H1 (cell line): ENCODE measurements around the gene ZDHHC22. TPM values are rescaled to one million over a fixed set of nuclear protein-coding genes. Genes with fewer than 3 reads are reported as not detected.

Experiments used
- CTCF ChIA-PET: fragments of 300-600 bp; sonication (Branson Sonifier 250); formaldehyde crosslinking; loops from one replicate; lab custom pipeline; 2021; ENCODE audit not compliant: partially characterized antibody; lab: Charles Lee
- POLR2A ChIA-PET: fragments of 300-600 bp; sonication (Branson Sonifier 250); formaldehyde crosslinking; loops from one replicate; lab custom pipeline; 2021; ENCODE audit warnings: inconsistent platforms; ENCODE audit not compliant: partially characterized antibody; lab: Charles Lee
- DNase-seq, 2 experiments: peaks; one replicate each; pipeline versions ENCODE4 v3.0.0 to v3.0.0-alpha.2; 2010 to 2022; ENCODE audit warnings: low spot score in 2 of 2, low read depth in 1 of 2, mixed read lengths in 1 of 2
- FAIRE-seq: peaks from 2 replicates; lab custom pipeline; 2011; peaks lifted over from hg19 to GRCh38; lab: Jason Lieb, UNC
- H2AFZ ChIP-seq: 2 replicates; pipeline ENCODE4 v1.8.1; 2012; ENCODE audit warnings: low read length, inconsistent platforms
- H2AK5ac ChIP-seq: 2 replicates; pipeline ENCODE4 v1.6.1; 2013; ENCODE audit warnings: low read depth, low read length
- H2BK120ac ChIP-seq: replicated peaks from 2 replicates; pipeline ENCODE3; 2013; ENCODE audit warnings: low read depth, low read length, inconsistent platforms
- H2BK12ac ChIP-seq: 2 replicates; pipeline ENCODE4 v1.6.1; 2013; ENCODE audit warnings: low read depth, low read length
- H2BK15ac ChIP-seq: 2 replicates; pipeline ENCODE4 v1.6.1; 2013; ENCODE audit warnings: low read length
- H2BK20ac ChIP-seq: 2 replicates; pipeline ENCODE4 v1.6.1; 2013; ENCODE audit warnings: low read length
- H2BK5ac ChIP-seq: 2 replicates; pipeline ENCODE4 v1.6.1; 2013; ENCODE audit warnings: low read depth, low read length
- H3K14ac ChIP-seq: 2 replicates; pipeline ENCODE4 v1.6.1; 2013; ENCODE audit warnings: inconsistent platforms; ENCODE audit not compliant: insufficient read length
- H3K18ac ChIP-seq: 2 replicates; pipeline ENCODE4 v1.6.1; 2013; ENCODE audit warnings: low read length; ENCODE audit errors: extremely low read depth
- H3K23ac ChIP-seq: 2 replicates; pipeline ENCODE4 v1.6.1; 2013; ENCODE audit warnings: inconsistent platforms; ENCODE audit not compliant: insufficient read length
- H3K23me2 ChIP-seq: 2 replicates; pipeline ENCODE4 v1.6.1; 2013; ENCODE audit warnings: low read depth, low read length
- H3K27ac ChIP-seq: 2 replicates; pipeline ENCODE4 v1.6.1; 2011; ENCODE audit warnings: low read depth, low read length, inconsistent platforms
- H3K27me3 ChIP-seq, 4 experiments: replicated peaks in 1 of 4; 1 replicate in 1 of 4; 2 replicates in 3 of 4; pipeline versions ENCODE4 v1.6.1 to v1.8.1; 2011 to 2013; ENCODE audit warnings: low read length in 3 of 4, mild to moderate bottlenecking in 3 of 4, inconsistent platforms in 2 of 4, mixed read lengths in 2 of 4, moderate library complexity in 1 of 4; ENCODE audit not compliant: control insufficient read depth in 3 of 4, insufficient read depth in 3 of 4; ENCODE audit errors: extremely low read depth in 1 of 4
- H3K36me3 ChIP-seq, 4 experiments: 2 replicates each; pipeline versions ENCODE4 v1.6.1 to v1.8.1; 2011 to 2013; ENCODE audit warnings: mild to moderate bottlenecking in 4 of 4, low read length in 3 of 4, moderate library complexity in 2 of 4, control low read depth in 1 of 4, inconsistent platforms in 1 of 4; ENCODE audit not compliant: insufficient read depth in 4 of 4, control insufficient read depth in 2 of 4
- H3K4ac ChIP-seq: replicated peaks from 2 replicates; pipeline ENCODE3; 2013; ENCODE audit warnings: low read length, low read depth, mixed read lengths, inconsistent platforms; ENCODE audit not compliant: insufficient read length
- H3K4me1 ChIP-seq, 4 experiments: replicated peaks in 1 of 4; 1 replicate in 1 of 4; 2 replicates in 3 of 4; pipeline versions ENCODE4 v1.6.1 to v1.8.1; 2011 to 2013; ENCODE audit warnings: low read length in 3 of 4, inconsistent platforms in 2 of 4, mixed read lengths in 1 of 4; ENCODE audit not compliant: insufficient read depth in 4 of 4, control insufficient read depth in 3 of 4
- H3K4me2 ChIP-seq, 2 experiments: 2 replicates each; pipeline versions ENCODE4 v1.6.1 to v1.8.1; 2011 to 2013; ENCODE audit warnings: low read depth in 2 of 2, low read length in 2 of 2, control low read depth in 1 of 2, inconsistent platforms in 1 of 2, mild to moderate bottlenecking in 1 of 2; ENCODE audit not compliant: insufficient read depth in 1 of 2
- H3K4me3 ChIP-seq, 4 experiments: fragments of 200-600, 300-600 bp in 1 of 4; sonication (generic), shearing (Covaris generic), sonication (Bioruptor Twin) in 1 of 4; 2 replicates each; pipeline versions ENCODE4 v1.5.1 to v1.8.1; 2011 to 2016; ENCODE audit warnings: low read length in 4 of 4, low read depth in 3 of 4, control low read depth in 2 of 4, inconsistent platforms in 2 of 4, mild to moderate bottlenecking in 2 of 4, mixed read lengths in 1 of 4, moderate library complexity in 1 of 4; ENCODE audit not compliant: insufficient read depth in 2 of 4; ENCODE audit errors: extremely low read depth in 1 of 4
- H3K56ac ChIP-seq: replicated peaks from 2 replicates; pipeline ENCODE3; 2013; ENCODE audit warnings: low read depth, mild to moderate bottlenecking, mixed read lengths, low read length, inconsistent platforms; ENCODE audit not compliant: insufficient read length
- H3K79me1 ChIP-seq: 2 replicates; pipeline ENCODE4 v1.6.1; 2013; ENCODE audit warnings: low read depth, low read length, control low read depth
- H3K79me2 ChIP-seq, 2 experiments: 2 replicates each; pipeline versions ENCODE4 v1.6.1 to v1.8.1; 2012 to 2013; ENCODE audit warnings: low read length in 2 of 2, mild to moderate bottlenecking in 2 of 2, inconsistent platforms in 1 of 2; ENCODE audit not compliant: insufficient read depth in 2 of 2, control insufficient read depth in 1 of 2
- H3K9ac ChIP-seq, 4 experiments: replicated peaks in 1 of 4; 1 replicate in 1 of 4; 2 replicates in 3 of 4; pipeline versions ENCODE4 v1.6.1 to v1.8.1; 2011 to 2013; ENCODE audit warnings: low read depth in 3 of 4, low read length in 3 of 4, control low read depth in 2 of 4, mild to moderate bottlenecking in 2 of 4, moderate library complexity in 2 of 4, inconsistent platforms in 1 of 4; ENCODE audit errors: extremely low read depth in 1 of 4
- H3K9me3 ChIP-seq, 2 experiments: 2 replicates each; pipeline versions ENCODE4 v1.6.1 to v1.8.1; 2012 to 2013; ENCODE audit warnings: mild to moderate bottlenecking in 2 of 2, moderate library complexity in 2 of 2, control low read depth in 1 of 2, inconsistent platforms in 1 of 2, low read depth in 1 of 2, low read length in 1 of 2, mixed read lengths in 1 of 2; ENCODE audit not compliant: insufficient read depth in 2 of 2
- H4K20me1 ChIP-seq, 2 experiments: replicated peaks in 1 of 2; 2 replicates each; pipeline versions ENCODE3 to v1.8.1; 2011 to 2013; ENCODE audit warnings: inconsistent platforms in 2 of 2, low read length in 2 of 2, mild to moderate bottlenecking in 1 of 2; ENCODE audit not compliant: insufficient read depth in 2 of 2, control insufficient read depth in 1 of 2
- H4K5ac ChIP-seq: 2 replicates; pipeline ENCODE4 v1.6.1; 2013; ENCODE audit warnings: low read length, low read depth, mixed read lengths, inconsistent platforms; ENCODE audit not compliant: insufficient read length
- H4K8ac ChIP-seq: 2 replicates; pipeline ENCODE4 v1.8.0; 2013; ENCODE audit warnings: mild to moderate bottlenecking, moderate library complexity, low read length, inconsistent platforms; ENCODE audit not compliant: insufficient read depth; ENCODE audit errors: extremely low read depth
- H4K91ac ChIP-seq: replicated peaks from 2 replicates; pipeline ENCODE3; 2013; ENCODE audit warnings: low read length, mixed read lengths, inconsistent platforms; ENCODE audit not compliant: insufficient read length
- CHD1 ChIP-seq: IDR thresholded peaks from 2 replicates; pipeline ENCODE4 v1.6.1; 2012; ENCODE audit warnings: low read depth, low read length, improper control_type of control experiment
- CTBP2 ChIP-seq: IDR thresholded peaks from 2 replicates; pipeline ENCODE4 v1.7.0; 2011; ENCODE audit warnings: borderline replicate concordance, mild to moderate bottlenecking, moderate library complexity, mixed read lengths, low read length; ENCODE audit not compliant: insufficient read depth, insufficient read length
- EP300 ChIP-seq, 2 experiments: IDR thresholded peaks; 1 replicate in 1 of 2; 2 replicates in 1 of 2; pipeline ENCODE4 v1.6.1; 2011 to 2012; ENCODE audit warnings: low read depth in 2 of 2, low read length in 2 of 2, mild to moderate bottlenecking in 2 of 2, borderline replicate concordance in 1 of 2, inconsistent platforms in 1 of 2, moderate library complexity in 1 of 2
- FOSL1 ChIP-seq: IDR thresholded peaks from 2 replicates; pipeline ENCODE4 v1.6.1; 2011; ENCODE audit warnings: mild to moderate bottlenecking, low read depth, low read length, moderate library complexity; ENCODE audit not compliant: insufficient read depth
- NRF1 ChIP-seq: IDR thresholded peaks from 2 replicates; pipeline ENCODE4 v1.6.1; 2011; ENCODE audit warnings: mild to moderate bottlenecking, low read depth, low read length, improper control_type of control experiment
- POU5F1 ChIP-seq: IDR thresholded peaks from 2 replicates; pipeline ENCODE4 v1.6.1; 2011; ENCODE audit warnings: low read depth, mild to moderate bottlenecking, low read length, moderate library complexity
- SIRT6 ChIP-seq: IDR thresholded peaks from one replicate; pipeline ENCODE4 v1.7.1; 2012; ENCODE audit warnings: low read length, inconsistent platforms
- SP4 ChIP-seq: IDR thresholded peaks from 2 replicates; pipeline ENCODE4 v1.6.1; 2012; ENCODE audit warnings: low read length, inconsistent platforms
- TBP ChIP-seq: IDR thresholded peaks from 2 replicates; pipeline ENCODE4 v1.6.1; 2011; ENCODE audit warnings: low read depth, low read length, improper control_type of control experiment
- TCF12 ChIP-seq: IDR thresholded peaks from 2 replicates; pipeline ENCODE4 v1.6.1; 2011; ENCODE audit warnings: low read depth, mild to moderate bottlenecking, low read length
- WGBS, 2 experiments: shearing (Covaris generic) in 1 of 2; methylation state at CpG; one replicate each; pipeline versions ENCODE4 v1.1.6 to v1.1.7; 2013 to 2015; ENCODE audit warnings: low lambda C conversion rate in 2 of 2, mixed read lengths in 2 of 2, inconsistent platforms in 1 of 2, low coverage in 1 of 2, missing lambda C conversion rate in 1 of 2; ENCODE audit not compliant: insufficient replicate concordance in 2 of 2, insufficient coverage in 1 of 2, insufficient read length in 1 of 2; ENCODE audit errors: extremely low coverage in 1 of 2, missing lambda C conversion rate in 1 of 2; 5-methylcytosine and 5-hydroxymethylcytosine counted together
- polyA plus RNA-seq, 7 experiments: library from polyadenylated mRNA; depleted of rRNA in 3 of 7; stranded (reverse) in 5 of 7; unstranded in 2 of 7; fragments of >200 nt in 5 of 7; fragments of 200-250 nt in 2 of 7; gene quantifications; 1 replicate in 5 of 7; 2 replicates in 1 of 7; 4 replicates in 1 of 7; pipeline versions ENCODE4 v1.2.1 to v1.2.3, GENCODE V29; 2011 to 2013; ENCODE audit warnings: missing spikeins in 2 of 7, mixed read lengths in 2 of 7
- total RNA-seq: library from RNA; stranded (reverse); fragmentation: NEBNext Ultra II Directional; extraction: Animal tissue kit (Norgen Biotek cat#: 25700); gene quantifications from 2 replicates; pipeline ENCODE4 v1.2.1, GENCODE V29; 2021

The ZDHHC22 gene
- total and polyA plus RNA-seq, 2 of the 8 experiments (the other 6 are each of a cell fraction or from before 2014, with no cell fraction given): 23.8 to 55.2 TPM

GRCh38 chr14:77104393-77104792 is 37.2 kb downstream of the ZDHHC22 start:
- peaks cover 2 to 19% (median 11%) of the 10 kb centered on the region in 4 experiments; a peak in 6 of 7 replicates for H3K4me1 ChIP-seq
- no peaks in the 10 kb centered on the region for H4K20me1 ChIP-seq
- no peak for DNase-seq
- CTCF ChIA-PET: interaction anchor here (0.9 to 56.8 kb wide), 9 partner anchors 10 to 231 kb away, joined by 3 to 1490 read pairs (median 3); partner anchors contain the start of gene ZDHHC22
- H3K79me1 ChIP-seq: peaks cover 4% of the 10 kb centered on the region; the same call in 1 of the 2 replicates
- no peaks in the 10 kb centered on the region for H3K9me3 ChIP-seq
- H2BK5ac ChIP-seq: no peak overlapping the region
- no peak overlapping the region; the same call in 1 of the 2 replicates for H2AK5ac ChIP-seq
- no peak overlapping the region for H3K23ac ChIP-seq
- WGBS, 2 experiments: 89% methylated on average over 3 of the region's 3 CpGs; no CpG with 5 or more reads in 1 of the 2 experiments
- H3K27ac ChIP-seq: peak overlapping the region; percentile 5; the same call in 1 of the 2 replicates
- no peak overlapping the region for H2BK15ac ChIP-seq
- peak overlapping the region; percentile 26; the same call in 1 of the 2 replicates for H3K18ac ChIP-seq
- POLR2A ChIA-PET: interaction anchor here (1.1 to 8.3 kb wide), 4 partner anchors 7 to 24 kb away, joined by 3 to 49 read pairs (median 10); no protein-coding TSS in a partner anchor
- no peak overlapping the region for H2AFZ ChIP-seq
- H4K8ac ChIP-seq: no peak overlapping the region
- FAIRE-seq: no peak
- no peaks in the 10 kb centered on the region for H3K27me3 ChIP-seq
- TF ChIP-seq TBP: no peak
- no peak for TF ChIP-seq EP300 (IDR thresholded peaks at IDR 0.05; ENCODE audit: borderline replicate concordance in 1 of 2, low read depth in 2 of 2, low read length in 2 of 2)
- TF ChIP-seq FOSL1: no peak
- no peak for TF ChIP-seq TCF12
- TF ChIP-seq NRF1: no peak
- no peak for TF ChIP-seq SIRT6
- TF ChIP-seq CHD1: no peak
- TF ChIP-seq POU5F1: no peak
- TF ChIP-seq SP4: no peak
- TF ChIP-seq CTBP2: no peak
- no peak overlapping the region for H4K5ac ChIP-seq
- no peak overlapping the region for H2BK12ac ChIP-seq
- no peak overlapping the region for H3K56ac ChIP-seq
- no peak overlapping the region for H2BK20ac ChIP-seq
- no peak overlapping the region for H2BK120ac ChIP-seq
- H4K91ac ChIP-seq: no peak overlapping the region
- H3K4me3 ChIP-seq: peak overlapping the region in 1 of 4 experiments; percentile 44; a peak in 1 of 8 replicates
- peak overlapping the region; percentile 51 to 62; a peak in 1 of 4 replicates for H3K4me2 ChIP-seq
- no peak overlapping the region for H3K4ac ChIP-seq
- peaks cover 0 to 21% (median 7%) of the 10 kb centered on the region in 4 experiments; a peak in 4 of 8 replicates for H3K36me3 ChIP-seq
- H3K14ac ChIP-seq: no peak overlapping the region
- no peak overlapping the region for H3K9ac ChIP-seq
- peaks cover 0 to 85% of the 10 kb centered on the region in 2 experiments; a peak in 2 of 4 replicates for H3K79me2 ChIP-seq
- H3K23me2 ChIP-seq: no peaks in the 10 kb centered on the region
